ENCODE measurements around the gene KDR. TPM values are rescaled to one million over a fixed set of nuclear protein-coding genes. Genes with fewer than 3 reads are reported as not detected.

KDR gene
- polyA plus RNA-seq, 1 experiment, result not detected

DNA sequence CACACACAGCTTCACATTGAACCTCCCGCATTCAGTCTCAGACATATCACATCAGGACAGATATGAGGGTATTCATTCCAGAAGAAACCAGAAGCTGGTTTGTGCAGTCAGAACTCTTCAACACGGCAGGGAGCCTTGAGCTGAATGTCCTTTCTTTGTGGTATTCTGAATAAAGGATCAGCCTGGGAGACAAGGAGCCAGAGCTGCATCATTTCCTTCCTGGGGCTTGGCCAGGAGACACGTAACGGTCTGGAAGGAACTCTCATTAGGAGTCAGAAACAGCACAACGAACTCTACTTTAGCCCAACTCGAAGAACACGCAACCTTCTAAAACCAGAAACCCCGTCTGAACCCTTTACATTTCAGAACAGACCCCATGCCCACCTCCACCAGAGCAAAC, 46.4 kb downstream of the KDR start:
- H3K4me3 ChIP-seq (ENCODE audit: low read depth, low read length), result no peak overlapping the region
- H3K9me3 ChIP-seq (ENCODE audit: control insufficient read depth, insufficient read depth, low read length), result no peaks in the 10 kb centered on the region
- H3K27ac ChIP-seq (ENCODE audit: low read depth, low read length), result no peak overlapping the region
- H3K27me3 ChIP-seq (ENCODE audit: control insufficient read depth, insufficient read depth, low read length), result no peaks in the 10 kb centered on the region
- POLR2A ChIA-PET, result no interaction called here
- DNase-seq (ENCODE audit: low read depth, low spot score), result no peak
- TF ChIP-seq, protein P1, sequence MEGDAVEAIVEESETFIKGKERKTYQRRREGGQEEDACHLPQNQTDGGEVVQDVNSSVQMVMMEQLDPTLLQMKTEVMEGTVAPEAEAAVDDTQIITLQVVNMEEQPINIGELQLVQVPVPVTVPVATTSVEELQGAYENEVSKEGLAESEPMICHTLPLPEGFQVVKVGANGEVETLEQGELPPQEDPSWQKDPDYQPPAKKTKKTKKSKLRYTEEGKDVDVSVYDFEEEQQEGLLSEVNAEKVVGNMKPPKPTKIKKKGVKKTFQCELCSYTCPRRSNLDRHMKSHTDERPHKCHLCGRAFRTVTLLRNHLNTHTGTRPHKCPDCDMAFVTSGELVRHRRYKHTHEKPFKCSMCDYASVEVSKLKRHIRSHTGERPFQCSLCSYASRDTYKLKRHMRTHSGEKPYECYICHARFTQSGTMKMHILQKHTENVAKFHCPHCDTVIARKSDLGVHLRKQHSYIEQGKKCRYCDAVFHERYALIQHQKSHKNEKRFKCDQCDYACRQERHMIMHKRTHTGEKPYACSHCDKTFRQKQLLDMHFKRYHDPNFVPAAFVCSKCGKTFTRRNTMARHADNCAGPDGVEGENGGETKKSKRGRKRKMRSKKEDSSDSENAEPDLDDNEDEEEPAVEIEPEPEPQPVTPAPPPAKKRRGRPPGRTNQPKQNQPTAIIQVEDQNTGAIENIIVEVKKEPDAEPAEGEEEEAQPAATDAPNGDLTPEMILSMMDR (IDR thresholded peaks at IDR 0.05; ENCODE audit: low read depth, low read length), result no peak
- CTCF ChIA-PET, result no interaction called here

DNA sequence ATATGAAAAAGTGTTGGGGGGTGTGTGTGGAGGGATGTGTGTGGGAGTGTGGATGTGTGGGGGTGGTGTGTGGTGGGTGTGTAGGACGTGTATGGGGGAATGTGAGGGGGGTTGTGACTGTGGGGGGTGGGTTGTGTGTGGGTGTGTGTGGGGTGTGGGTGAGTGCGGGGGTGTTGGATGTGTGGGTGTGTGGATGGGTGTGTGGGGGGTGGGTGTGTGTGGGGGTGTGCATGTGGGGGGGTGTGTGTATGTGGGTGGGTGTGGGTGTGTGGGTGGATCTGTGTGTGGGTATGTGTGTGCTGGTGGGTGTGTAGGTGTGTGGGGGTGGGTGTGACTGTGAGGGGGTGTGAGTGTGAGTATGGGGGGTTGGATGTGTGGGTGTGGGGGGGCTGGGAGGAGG, 47.8 kb downstream of the KDR start:
- TF ChIP-seq, protein P1 (IDR thresholded peaks at IDR 0.05; ENCODE audit: low read depth, low read length), result no peak
- H3K9me3 ChIP-seq (ENCODE audit: control insufficient read depth, insufficient read depth, low read length), result no peaks in the 10 kb centered on the region
- no peak for DNase-seq (ENCODE audit: low read depth, low spot score)
- ChIA-PET CTCF (no interaction called here), POLR2A (no interaction called here)
- no peak overlapping the region for H3K4me3 ChIP-seq (ENCODE audit: low read depth, low read length)
- H3K27ac ChIP-seq (ENCODE audit: low read depth, low read length), result no peak overlapping the region
- no peaks in the 10 kb centered on the region for H3K27me3 ChIP-seq (ENCODE audit: control insufficient read depth, insufficient read depth, low read length)

DNA sequence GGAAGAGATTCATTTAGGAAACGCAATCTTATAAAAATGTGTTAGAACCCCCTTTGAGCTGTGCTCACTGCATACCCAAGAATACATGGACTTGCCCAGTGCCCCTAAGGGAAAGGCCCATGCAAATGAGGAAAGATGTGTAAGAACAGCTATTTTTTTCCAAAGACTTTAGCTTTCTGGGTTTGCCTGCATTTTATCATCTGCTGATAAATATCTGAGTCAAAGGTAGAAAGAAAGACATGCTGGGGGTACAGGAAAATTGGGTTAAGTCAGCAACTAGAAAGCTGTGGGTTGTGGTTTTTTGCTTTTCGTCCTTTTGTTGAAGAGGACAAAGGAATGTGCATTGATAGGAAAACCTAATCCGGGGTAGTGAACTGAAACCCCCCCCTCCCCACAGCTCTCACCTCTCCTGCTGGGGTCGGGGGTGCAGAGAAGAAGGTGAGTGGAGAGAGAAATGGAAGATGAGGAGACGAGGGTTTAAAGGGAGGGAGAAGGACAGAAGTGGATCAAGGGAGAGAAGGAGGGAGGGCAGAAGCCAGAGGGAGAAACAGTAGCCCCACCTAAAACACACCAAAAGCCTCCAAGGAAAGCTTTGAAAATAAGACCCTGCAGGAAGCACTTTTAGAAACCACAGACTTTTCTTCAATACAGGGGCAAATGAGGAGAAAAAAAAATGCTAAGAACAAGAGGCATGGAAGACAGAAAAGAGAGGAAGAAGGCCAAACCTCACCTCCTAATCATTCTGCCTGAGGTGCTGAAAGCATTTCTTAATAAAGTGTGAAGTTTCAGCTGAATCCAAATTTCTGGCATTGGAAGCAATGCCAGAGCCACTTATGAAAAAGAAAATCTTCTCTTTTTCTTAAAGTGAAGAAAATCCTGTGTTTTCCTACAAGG, 49.3 kb downstream of the KDR start:
- H3K4me3 ChIP-seq (ENCODE audit: low read depth, low read length), result no peak overlapping the region
- no peak overlapping the region for H3K27ac ChIP-seq (ENCODE audit: low read depth, low read length)
- H3K27me3 ChIP-seq (ENCODE audit: control insufficient read depth, insufficient read depth, low read length), result no peaks in the 10 kb centered on the region
- DNase-seq (ENCODE audit: low read depth, low spot score), result no peak
- ChIA-PET POLR2A (no interaction called here), CTCF (no interaction called here)
- TF ChIP-seq, protein P1 (IDR thresholded peaks at IDR 0.05; ENCODE audit: low read depth, low read length), result no peak
- no peaks in the 10 kb centered on the region for H3K9me3 ChIP-seq (ENCODE audit: control insufficient read depth, insufficient read depth, low read length)

DNA sequence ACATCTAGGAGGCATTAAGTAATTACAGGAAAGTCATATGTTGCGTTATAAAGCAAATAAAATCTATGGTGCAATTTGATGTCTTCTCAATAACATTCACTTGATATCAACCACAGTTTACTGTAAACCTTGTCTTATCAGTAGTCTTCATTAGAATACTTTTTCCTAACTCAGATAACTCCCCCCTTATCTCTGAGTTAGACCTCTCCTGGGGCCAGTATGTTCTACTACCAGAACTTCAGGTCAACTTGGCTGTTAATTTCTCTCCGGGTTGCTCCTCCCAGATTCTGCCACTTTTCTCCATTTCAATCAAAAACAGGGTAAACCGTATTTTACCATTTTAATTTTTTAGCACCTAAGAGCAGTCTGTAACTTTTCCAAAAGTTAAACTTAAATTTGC, 50.0 kb downstream of the KDR start:
- no peaks in the 10 kb centered on the region for H3K27me3 ChIP-seq (ENCODE audit: control insufficient read depth, insufficient read depth, low read length)
- H3K27ac ChIP-seq (ENCODE audit: low read depth, low read length), result no peak overlapping the region
- POLR2A ChIA-PET, result no interaction called here
- no peak for DNase-seq (ENCODE audit: low read depth, low spot score)
- CTCF ChIA-PET, result no interaction called here
- H3K4me3 ChIP-seq (ENCODE audit: low read depth, low read length), result no peak overlapping the region
- H3K9me3 ChIP-seq (ENCODE audit: control insufficient read depth, insufficient read depth, low read length), result no peaks in the 10 kb centered on the region
- TF ChIP-seq, protein P1 (IDR thresholded peaks at IDR 0.05; ENCODE audit: low read depth, low read length), result no peak

DNA sequence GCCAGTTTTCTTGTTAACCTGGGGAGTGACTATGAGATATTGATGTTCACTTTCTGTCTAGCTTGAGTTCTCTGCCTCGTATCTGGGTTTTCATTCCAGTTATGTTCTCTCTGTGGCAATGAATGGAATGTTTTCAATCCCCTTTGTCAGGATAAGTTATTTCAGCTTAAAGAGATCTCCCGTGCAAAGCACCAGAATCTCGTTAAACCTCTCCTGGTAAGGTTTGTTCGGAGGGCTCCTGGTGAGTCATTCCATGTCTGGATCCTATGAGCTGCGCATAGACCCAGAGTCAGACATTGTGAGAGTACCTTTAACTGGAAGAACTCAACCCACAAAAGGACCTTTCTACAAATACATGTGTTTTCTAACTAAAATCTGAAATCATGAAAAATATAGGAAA, 51.0 kb downstream of the KDR start:
- DNase-seq (ENCODE audit: low read depth, low spot score), result no peak
- ChIA-PET CTCF (no interaction called here), POLR2A (no interaction called here)
- Histone ChIP-seq H3K9me3 (ENCODE audit: control insufficient read depth, insufficient read depth, low read length) (no peaks in the 10 kb centered on the region), H3K27me3 (ENCODE audit: control insufficient read depth, insufficient read depth, low read length) (no peaks in the 10 kb centered on the region), H3K27ac (ENCODE audit: low read depth, low read length) (no peak overlapping the region), H3K4me3 (ENCODE audit: low read depth, low read length) (no peak overlapping the region)
- TF ChIP-seq, protein P1 (IDR thresholded peaks at IDR 0.05; ENCODE audit: low read depth, low read length), result no peak
